ENCODE data around the gene AHRR. TPM values are rescaled to one million over a fixed set of nuclear protein-coding genes. Genes with fewer than 3 reads are reported as not detected.

Gene AHRR
- total and polyA plus RNA-seq, 10 of the 15 experiments (the other 5 are each of a cell fraction or from before 2014, with no cell fraction given): 0.90 to 35.2 (median 19.2) TPM

DNA sequence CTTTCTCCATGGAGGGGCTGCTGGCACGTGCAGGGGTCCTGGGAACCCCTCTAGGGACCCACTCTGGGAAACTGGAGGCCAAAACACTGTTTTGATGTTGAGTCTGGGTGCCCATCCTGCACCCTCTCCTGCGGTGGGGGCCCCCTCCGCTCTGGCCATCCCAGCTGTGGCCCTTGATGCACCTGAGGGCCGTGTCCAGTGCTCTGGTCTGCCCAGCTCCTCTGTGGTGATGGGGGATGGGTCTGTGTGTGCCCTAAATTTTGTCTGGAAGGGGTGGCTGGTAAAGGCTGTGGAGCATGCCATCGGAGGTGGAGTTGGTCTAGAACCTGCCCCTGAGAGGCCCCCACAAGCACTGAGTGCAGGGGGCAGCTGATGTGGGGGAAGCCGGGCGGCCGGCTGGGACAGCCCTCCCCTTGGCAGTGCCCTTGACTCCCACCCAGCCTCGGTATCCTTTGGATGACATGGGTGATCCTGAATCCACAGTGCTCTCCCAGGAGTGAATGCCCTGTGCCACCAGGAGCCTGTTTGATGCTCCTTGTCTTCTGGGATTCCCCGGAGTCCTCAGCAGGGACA is 26.3 kb downstream of the AHRR start:
- RAD21 ChIA-PET (ENCODE audit: unreplicated experiment): no interaction called here
- H3K27ac ChIP-seq (ENCODE audit: control insufficient read depth, insufficient read depth): no peak overlapping the region
- no peak for ATAC-seq
- H3K79me2 ChIP-seq (ENCODE audit: control insufficient read depth, insufficient read depth, low read length): peaks cover 52% of the 10 kb centered on the region
- SMC1A ChIA-PET (ENCODE audit: uncharacterized antibody, unreplicated experiment): no interaction called here
- no peaks in the 10 kb centered on the region for H3K27me3 ChIP-seq (replicated peaks in 1 of 2; ENCODE audit: control insufficient read depth in 2 of 2, insufficient read depth in 2 of 2, low read length in 1 of 2)
- WGBS (ENCODE audit: insufficient coverage, insufficient replicate concordance, low lambda C conversion rate, missing lambda C conversion rate): 83% methylated on average over 10 of the region's 10 CpGs
- POLR2A ChIA-PET: no interaction called here
- H3K36me3 ChIP-seq (ENCODE audit: control insufficient read depth in 2 of 2, insufficient read depth in 2 of 2, low read length in 1 of 2): peaks cover 16 to 27% of the 10 kb centered on the region in 2 experiments; a peak in 3 of 4 replicates
- H3K4me3 ChIP-seq: no peak overlapping the region
- H3K9me3 ChIP-seq (replicated peaks; ENCODE audit: control insufficient read depth, insufficient read depth, low read length): no peaks in the 10 kb centered on the region; the same call in 1 of the 3 replicates
- no peaks in the 10 kb centered on the region; the same call in 1 of the 2 replicates for H4K20me1 ChIP-seq (ENCODE audit: control insufficient read depth, insufficient read depth)
- no peak overlapping the region for H3K4me2 ChIP-seq (ENCODE audit: control insufficient read depth, insufficient read depth)
- H3K9ac ChIP-seq (ENCODE audit: control insufficient read depth, insufficient read depth, low read length): no peak overlapping the region
- intact Hi-C loops (cut with micrococcal nuclease; ENCODE audit: unreplicated experiment): no loop called here
- CTCF ChIA-PET: interaction anchor here (0.6 to 3.2 kb wide), 3 partner anchors 12 to 29 kb away, joined by 3 to 27 read pairs (median 3); no protein-coding TSS in a partner anchor
- in situ Hi-C loops (cut with MboI): no loop called here
- no TSS peak for BruUV-seq (replicated peaks)
- FAIRE-seq: no peak
- peaks cover 23% of the 10 kb centered on the region for H3K4me1 ChIP-seq (ENCODE audit: control insufficient read depth, insufficient read depth, low read length)
- H2AFZ ChIP-seq (ENCODE audit: control insufficient read depth, low read depth, low read length): no peak overlapping the region
- no peak for DNase-seq (ENCODE audit: low read depth, low spot score)
- TF ChIP-seq NR2F1 (conservative IDR thresholded peaks at IDR 0.05) (no peak), KLF5 (IDR thresholded peaks at IDR 0.05; ENCODE audit: partially characterized antibody) (no peak), SUPT20H (IDR thresholded peaks at IDR 0.05; ENCODE audit: borderline replicate concordance, control insufficient read depth, low read depth, low read length) (no peak), ZNF207 (IDR thresholded peaks at IDR 0.05; ENCODE audit: borderline replicate concordance) (no peak), MTA2 (IDR thresholded peaks at IDR 0.05; ENCODE audit: low read depth) (no peak), ZNF217 (IDR thresholded peaks at IDR 0.05) (no peak), HDAC2 (IDR thresholded peaks at IDR 0.05) (no peak)
- TF ChIP-seq, protein P1, sequence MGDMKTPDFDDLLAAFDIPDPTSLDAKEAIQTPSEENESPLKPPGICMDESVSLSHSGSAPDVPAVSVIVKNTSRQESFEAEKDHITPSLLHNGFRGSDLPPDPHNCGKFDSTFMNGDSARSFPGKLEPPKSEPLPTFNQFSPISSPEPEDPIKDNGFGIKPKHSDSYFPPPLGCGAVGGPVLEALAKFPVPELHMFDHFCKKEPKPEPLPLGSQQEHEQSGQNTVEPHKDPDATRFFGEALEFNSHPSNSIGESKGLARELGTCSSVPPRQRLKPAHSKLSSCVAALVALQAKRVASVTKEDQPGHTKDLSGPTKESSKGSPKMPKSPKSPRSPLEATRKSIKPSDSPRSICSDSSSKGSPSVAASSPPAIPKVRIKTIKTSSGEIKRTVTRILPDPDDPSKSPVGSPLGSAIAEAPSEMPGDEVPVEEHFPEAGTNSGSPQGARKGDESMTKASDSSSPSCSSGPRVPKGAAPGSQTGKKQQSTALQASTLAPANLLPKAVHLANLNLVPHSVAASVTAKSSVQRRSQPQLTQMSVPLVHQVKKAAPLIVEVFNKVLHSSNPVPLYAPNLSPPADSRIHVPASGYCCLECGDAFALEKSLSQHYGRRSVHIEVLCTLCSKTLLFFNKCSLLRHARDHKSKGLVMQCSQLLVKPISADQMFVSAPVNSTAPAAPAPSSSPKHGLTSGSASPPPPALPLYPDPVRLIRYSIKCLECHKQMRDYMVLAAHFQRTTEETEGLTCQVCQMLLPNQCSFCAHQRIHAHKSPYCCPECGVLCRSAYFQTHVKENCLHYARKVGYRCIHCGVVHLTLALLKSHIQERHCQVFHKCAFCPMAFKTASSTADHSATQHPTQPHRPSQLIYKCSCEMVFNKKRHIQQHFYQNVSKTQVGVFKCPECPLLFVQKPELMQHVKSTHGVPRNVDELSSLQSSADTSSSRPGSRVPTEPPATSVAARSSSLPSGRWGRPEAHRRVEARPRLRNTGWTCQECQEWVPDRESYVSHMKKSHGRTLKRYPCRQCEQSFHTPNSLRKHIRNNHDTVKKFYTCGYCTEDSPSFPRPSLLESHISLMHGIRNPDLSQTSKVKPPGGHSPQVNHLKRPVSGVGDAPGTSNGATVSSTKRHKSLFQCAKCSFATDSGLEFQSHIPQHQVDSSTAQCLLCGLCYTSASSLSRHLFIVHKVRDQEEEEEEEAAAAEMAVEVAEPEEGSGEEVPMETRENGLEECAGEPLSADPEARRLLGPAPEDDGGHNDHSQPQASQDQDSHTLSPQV (IDR thresholded peaks at IDR 0.05): no peak
- TF ChIP-seq, protein P2, sequence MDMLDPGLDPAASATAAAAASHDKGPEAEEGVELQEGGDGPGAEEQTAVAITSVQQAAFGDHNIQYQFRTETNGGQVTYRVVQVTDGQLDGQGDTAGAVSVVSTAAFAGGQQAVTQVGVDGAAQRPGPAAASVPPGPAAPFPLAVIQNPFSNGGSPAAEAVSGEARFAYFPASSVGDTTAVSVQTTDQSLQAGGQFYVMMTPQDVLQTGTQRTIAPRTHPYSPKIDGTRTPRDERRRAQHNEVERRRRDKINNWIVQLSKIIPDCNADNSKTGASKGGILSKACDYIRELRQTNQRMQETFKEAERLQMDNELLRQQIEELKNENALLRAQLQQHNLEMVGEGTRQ (IDR thresholded peaks at IDR 0.05; ENCODE audit: borderline replicate concordance, low read depth, low read length): no peak
- TF ChIP-seq, protein P3, sequence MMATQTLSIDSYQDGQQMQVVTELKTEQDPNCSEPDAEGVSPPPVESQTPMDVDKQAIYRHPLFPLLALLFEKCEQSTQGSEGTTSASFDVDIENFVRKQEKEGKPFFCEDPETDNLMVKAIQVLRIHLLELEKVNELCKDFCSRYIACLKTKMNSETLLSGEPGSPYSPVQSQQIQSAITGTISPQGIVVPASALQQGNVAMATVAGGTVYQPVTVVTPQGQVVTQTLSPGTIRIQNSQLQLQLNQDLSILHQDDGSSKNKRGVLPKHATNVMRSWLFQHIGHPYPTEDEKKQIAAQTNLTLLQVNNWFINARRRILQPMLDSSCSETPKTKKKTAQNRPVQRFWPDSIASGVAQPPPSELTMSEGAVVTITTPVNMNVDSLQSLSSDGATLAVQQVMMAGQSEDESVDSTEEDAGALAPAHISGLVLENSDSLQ (IDR thresholded peaks at IDR 0.05): no peak
- TF ChIP-seq, protein P4, sequence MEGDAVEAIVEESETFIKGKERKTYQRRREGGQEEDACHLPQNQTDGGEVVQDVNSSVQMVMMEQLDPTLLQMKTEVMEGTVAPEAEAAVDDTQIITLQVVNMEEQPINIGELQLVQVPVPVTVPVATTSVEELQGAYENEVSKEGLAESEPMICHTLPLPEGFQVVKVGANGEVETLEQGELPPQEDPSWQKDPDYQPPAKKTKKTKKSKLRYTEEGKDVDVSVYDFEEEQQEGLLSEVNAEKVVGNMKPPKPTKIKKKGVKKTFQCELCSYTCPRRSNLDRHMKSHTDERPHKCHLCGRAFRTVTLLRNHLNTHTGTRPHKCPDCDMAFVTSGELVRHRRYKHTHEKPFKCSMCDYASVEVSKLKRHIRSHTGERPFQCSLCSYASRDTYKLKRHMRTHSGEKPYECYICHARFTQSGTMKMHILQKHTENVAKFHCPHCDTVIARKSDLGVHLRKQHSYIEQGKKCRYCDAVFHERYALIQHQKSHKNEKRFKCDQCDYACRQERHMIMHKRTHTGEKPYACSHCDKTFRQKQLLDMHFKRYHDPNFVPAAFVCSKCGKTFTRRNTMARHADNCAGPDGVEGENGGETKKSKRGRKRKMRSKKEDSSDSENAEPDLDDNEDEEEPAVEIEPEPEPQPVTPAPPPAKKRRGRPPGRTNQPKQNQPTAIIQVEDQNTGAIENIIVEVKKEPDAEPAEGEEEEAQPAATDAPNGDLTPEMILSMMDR (IDR thresholded peaks at IDR 0.05 in 2 of 3, conservative IDR thresholded peaks at IDR 0.05 in 1 of 3; ENCODE audit: control insufficient read depth in 2 of 3, extremely low read depth in 1 of 3, insufficient read depth in 1 of 3, low read depth in 3 of 3, low read length in 3 of 3): no peak
- TF ChIP-seq, protein P5, sequence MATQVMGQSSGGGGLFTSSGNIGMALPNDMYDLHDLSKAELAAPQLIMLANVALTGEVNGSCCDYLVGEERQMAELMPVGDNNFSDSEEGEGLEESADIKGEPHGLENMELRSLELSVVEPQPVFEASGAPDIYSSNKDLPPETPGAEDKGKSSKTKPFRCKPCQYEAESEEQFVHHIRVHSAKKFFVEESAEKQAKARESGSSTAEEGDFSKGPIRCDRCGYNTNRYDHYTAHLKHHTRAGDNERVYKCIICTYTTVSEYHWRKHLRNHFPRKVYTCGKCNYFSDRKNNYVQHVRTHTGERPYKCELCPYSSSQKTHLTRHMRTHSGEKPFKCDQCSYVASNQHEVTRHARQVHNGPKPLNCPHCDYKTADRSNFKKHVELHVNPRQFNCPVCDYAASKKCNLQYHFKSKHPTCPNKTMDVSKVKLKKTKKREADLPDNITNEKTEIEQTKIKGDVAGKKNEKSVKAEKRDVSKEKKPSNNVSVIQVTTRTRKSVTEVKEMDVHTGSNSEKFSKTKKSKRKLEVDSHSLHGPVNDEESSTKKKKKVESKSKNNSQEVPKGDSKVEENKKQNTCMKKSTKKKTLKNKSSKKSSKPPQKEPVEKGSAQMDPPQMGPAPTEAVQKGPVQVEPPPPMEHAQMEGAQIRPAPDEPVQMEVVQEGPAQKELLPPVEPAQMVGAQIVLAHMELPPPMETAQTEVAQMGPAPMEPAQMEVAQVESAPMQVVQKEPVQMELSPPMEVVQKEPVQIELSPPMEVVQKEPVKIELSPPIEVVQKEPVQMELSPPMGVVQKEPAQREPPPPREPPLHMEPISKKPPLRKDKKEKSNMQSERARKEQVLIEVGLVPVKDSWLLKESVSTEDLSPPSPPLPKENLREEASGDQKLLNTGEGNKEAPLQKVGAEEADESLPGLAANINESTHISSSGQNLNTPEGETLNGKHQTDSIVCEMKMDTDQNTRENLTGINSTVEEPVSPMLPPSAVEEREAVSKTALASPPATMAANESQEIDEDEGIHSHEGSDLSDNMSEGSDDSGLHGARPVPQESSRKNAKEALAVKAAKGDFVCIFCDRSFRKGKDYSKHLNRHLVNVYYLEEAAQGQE (IDR thresholded peaks at IDR 0.05; ENCODE audit: low read depth, low read length): no peak

All from GM12878 (cell line).